K562 (cell line): ENCODE results near the gene CORO2A. TPM values are rescaled to one million over a fixed set of nuclear protein-coding genes. Genes with fewer than 3 reads are reported as not detected.

ENCODE experiments used
- ATAC-seq: fragments of 200-7000 bp; cut with Tn5 transposase; 3 replicates; pipeline ENCODE4 v1.9.1; 2020; ENCODE audit warnings: moderate library complexity
- BruUV-seq: library from RNA; stranded (reverse); fragments of 400-500 nt; replicated peaks from 2 replicates; lab custom pipeline; 2021; lab: Mats Ljungman, UMichigan
- CTCF ChIA-PET: fragments of 300-600 bp; formaldehyde crosslinking; extraction: SDS; loops from one replicate; lab custom pipeline; 2021; ENCODE audit warnings: low intra/inter-chr PET ratio; lab: Yijun Ruan, JAX
- POLR2A ChIA-PET: fragments of 300-600, 350-650 bp; sonication (Branson Sonifier 250); formaldehyde crosslinking; extraction: SDS; loops from one replicate; lab custom pipeline; 2021; ENCODE audit warnings: antibody characterized with exemption, inconsistent platforms; lab: Yijun Ruan, JAX
- DNase-seq, 4 experiments: peaks; one replicate each; pipeline versions ENCODE4 v3.0.0 to v3.0.0-alpha.2; 2011 to 2018; ENCODE audit warnings: low spot score in 3 of 4, mixed read lengths in 3 of 4; ENCODE audit errors: extremely low read depth in 1 of 4
- FAIRE-seq: peaks from 2 replicates; lab custom pipeline; 2011; peaks lifted over from hg19 to GRCh38; lab: Jason Lieb, UNC
- H2AFZ ChIP-seq: 2 replicates; pipeline ENCODE4 v1.6.0; 2011; ENCODE audit warnings: low read depth, low read length, control low read depth, inconsistent platforms
- H3K27ac ChIP-seq: fragments of 200-600 bp; 3 replicates; pipeline ENCODE4 v1.8.0; 2011; ENCODE audit warnings: low read depth, mild to moderate bottlenecking, control low read depth, inconsistent platforms, low read length, moderate library complexity, mixed read lengths; ENCODE audit errors: extremely low read depth
- H3K27me3 ChIP-seq, 2 experiments: fragments of 300-600 bp in 1 of 2; 2 replicates in 1 of 2; 3 replicates in 1 of 2; pipeline versions ENCODE4 v1.6.0 to v1.8.0; 2011; ENCODE audit warnings: inconsistent platforms in 2 of 2, low read length in 2 of 2, mild to moderate bottlenecking in 1 of 2, mixed read lengths in 1 of 2, moderate library complexity in 1 of 2; ENCODE audit not compliant: control insufficient read depth in 2 of 2, insufficient read depth in 2 of 2
- H3K36me3 ChIP-seq: fragments of 300-600 bp; 3 replicates; pipeline ENCODE4 v1.8.0; 2011; ENCODE audit warnings: mild to moderate bottlenecking, low read length, inconsistent platforms; ENCODE audit not compliant: control insufficient read depth, insufficient read depth
- H3K4me1 ChIP-seq, 2 experiments: fragments of 200-600 bp in 1 of 2; replicated peaks in 1 of 2; 2 replicates in 1 of 2; 3 replicates in 1 of 2; pipeline versions ENCODE4 v1.5.1 to v1.8.0; 2011; ENCODE audit warnings: inconsistent platforms in 2 of 2, low read length in 2 of 2, mild to moderate bottlenecking in 1 of 2, mixed read lengths in 1 of 2, moderate library complexity in 1 of 2; ENCODE audit not compliant: control insufficient read depth in 2 of 2, insufficient read depth in 2 of 2
- H3K4me2 ChIP-seq: 2 replicates; pipeline ENCODE4 v1.6.1; 2011; ENCODE audit warnings: low read length, control low read depth, inconsistent platforms, mixed read lengths; ENCODE audit not compliant: insufficient read depth
- H3K4me3 ChIP-seq: fragments of 200-600 bp; sonication (generic), shearing (Covaris generic); 2 replicates; pipeline ENCODE4 v1.5.1; 2016; ENCODE audit warnings: control low read depth, inconsistent platforms
- H3K79me2 ChIP-seq: fragments of 200-600 bp; 3 replicates; pipeline ENCODE4 v1.8.0; 2011; ENCODE audit warnings: low read length, inconsistent platforms; ENCODE audit not compliant: control insufficient read depth, insufficient read depth
- H3K9ac ChIP-seq, 2 experiments: 2 replicates each; pipeline versions ENCODE4 v1.6.0 to v1.6.1; 2011; ENCODE audit warnings: low read depth in 2 of 2, low read length in 2 of 2, control low read depth in 1 of 2, inconsistent platforms in 1 of 2, mild to moderate bottlenecking in 1 of 2, mixed read lengths in 1 of 2; ENCODE audit not compliant: insufficient read depth in 1 of 2
- H3K9me1 ChIP-seq: one replicate; pipeline ENCODE4 v1.6.0; 2011; ENCODE audit warnings: inconsistent platforms, mild to moderate bottlenecking, low read length, moderate library complexity; ENCODE audit not compliant: control insufficient read depth, insufficient read depth
- H3K9me3 ChIP-seq: replicated peaks from 2 replicates; pipeline ENCODE4 v1.5.1; 2011; ENCODE audit warnings: low read depth, low read length, inconsistent platforms; ENCODE audit not compliant: control insufficient read depth, insufficient read depth
- H4K20me1 ChIP-seq: replicated peaks from 2 replicates; pipeline ENCODE4 v1.6.1; 2011; ENCODE audit warnings: low read length, inconsistent platforms, mixed read lengths; ENCODE audit not compliant: control insufficient read depth, insufficient read depth
- KAT8 ChIP-seq: fragments of 450-650 bp; IDR thresholded peaks from 2 replicates; pipeline ENCODE4 v1.6.1; 2016; ENCODE audit warnings: low read depth, mild to moderate bottlenecking
- MTA2 ChIP-seq: fragments of 450-650 bp; IDR thresholded peaks from 2 replicates; pipeline ENCODE4 v1.6.1; 2016; ENCODE audit warnings: low read depth
- THRA ChIP-seq: fragments of 450-650 bp; IDR thresholded peaks from 2 replicates; pipeline ENCODE4 v1.6.1; 2017; ENCODE audit warnings: mild to moderate bottlenecking, moderate library complexity
- ZBTB7A ChIP-seq: IDR thresholded peaks from 2 replicates; pipeline ENCODE4 v1.6.1; 2011; ENCODE audit warnings: low read depth, mild to moderate bottlenecking, low read length, moderate library complexity, borderline replicate concordance; ENCODE audit not compliant: control insufficient read depth
- ZKSCAN3 ChIP-seq: fragments of 250-450 bp; sonication (Bioruptor Pico); IDR thresholded peaks from 2 replicates; pipeline ENCODE4 v1.4.0; 2020
- ZNF239 ChIP-seq: fragments of 250-450 bp; sonication (Bioruptor Pico); IDR thresholded peaks from 2 replicates; pipeline ENCODE4 v1.4.0; 2020; ENCODE audit warnings: mild to moderate bottlenecking
- WGBS: fragments of 100-300 bp; shearing (Covaris generic); methylation state at CpG from one replicate; pipeline ENCODE4 v1.1.6; 2016; ENCODE audit warnings: low coverage, mixed read lengths; ENCODE audit not compliant: insufficient coverage; ENCODE audit errors: missing lambda C conversion rate; 5-methylcytosine and 5-hydroxymethylcytosine counted together
- in situ Hi-C: fragments of 300-500 bp; cut with MboI; formaldehyde crosslinking; loops from 4 replicates; pipeline ENCODE4 v1.15.0; 2018; ENCODE audit warnings: inconsistent platforms, mixed read lengths
- intact Hi-C: fragments of 100-400 bp; cut with micrococcal nuclease; formaldehyde crosslinking; loops from 2 replicates; pipeline ENCODE4 v1.14.2; 2022
- polyA plus RNA-seq, 8 experiments: library from polyadenylated mRNA; depleted of rRNA in 4 of 8; stranded (reverse) in 5 of 8; unstranded in 3 of 8; fragments of >200 nt; fragmentation: Nextera tagmentation in 2 of 8; fragmentation: Illumina TruSeq in 1 of 8; extraction: Ambion mirVana in 2 of 8; extraction: Trizol in 1 of 8; gene quantifications; 2 replicates each; pipeline versions ENCODE4 v1.2.1 to v1.2.3, GENCODE V29; 2011 to 2014; ENCODE audit warnings: inconsistent platforms in 1 of 8, missing spikeins in 1 of 8
- total RNA-seq, 7 experiments: library from RNA; depleted of rRNA in 6 of 7; stranded (reverse); fragments of >200 nt in 6 of 7; fragmentation: Illumina TruSeq in 2 of 7; extraction: Trizol in 2 of 7; gene quantifications; 2 replicates each; pipeline versions ENCODE4 v1.2.1 to v1.2.3, GENCODE V29; 2011 to 2021; ENCODE audit warnings: low replicate concordance in 1 of 7
- TF ChIP-seq, protein P1 (sequence below): fragments of 250-450 bp; sonication (Bioruptor Pico); IDR thresholded peaks from 2 replicates; pipeline ENCODE4 v1.8.0; 2021; ENCODE audit warnings: moderate library complexity, mild to moderate bottlenecking, inconsistent platforms
- TF ChIP-seq, protein P2 (sequence below): fragments of 450-650 bp; IDR thresholded peaks from 2 replicates; pipeline ENCODE4 v1.6.1; 2016; ENCODE audit warnings: low read depth
- TF ChIP-seq, protein P3 (sequence below), 2 experiments: fragments of 250-450 bp in 1 of 2; fragments of 450-650 bp in 1 of 2; sonication (Bioruptor Pico) in 1 of 2; IDR thresholded peaks; 2 replicates each; pipeline versions ENCODE4 v1.6.1 to v1.8.0; 2016 to 2021; ENCODE audit warnings: mild to moderate bottlenecking in 2 of 2, moderate library complexity in 2 of 2, missing compliant biosample characterization in 1 of 2, missing genetic modification characterization in 1 of 2

CORO2A gene
- total and polyA plus RNA-seq, 9 of the 15 experiments (the other 6 are each of a cell fraction or from before 2014, with no cell fraction given): 9.5 to 26.6 (median 18.0) TPM

DNA sequence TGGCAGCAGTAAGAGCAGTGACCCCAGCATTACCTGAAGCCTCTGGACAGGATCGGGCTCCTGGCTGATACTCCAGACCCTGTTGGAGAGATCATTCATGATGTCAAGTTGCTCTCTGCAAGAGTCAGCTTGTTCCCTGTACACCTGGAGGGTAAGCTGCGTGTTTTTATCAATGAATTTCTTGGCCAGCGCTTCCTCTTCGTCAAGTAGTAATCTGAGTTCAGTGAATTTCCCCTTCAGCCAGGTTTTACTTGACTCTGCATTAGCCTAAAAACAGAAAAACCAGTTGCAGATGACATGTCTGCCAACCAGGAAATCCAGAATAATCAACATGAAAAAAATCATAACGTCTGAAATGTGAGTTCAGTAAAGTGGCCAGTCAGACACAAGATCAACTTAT is 92.5 kb downstream of the CORO2A start (continued):
- TF ChIP-seq, protein P1, sequence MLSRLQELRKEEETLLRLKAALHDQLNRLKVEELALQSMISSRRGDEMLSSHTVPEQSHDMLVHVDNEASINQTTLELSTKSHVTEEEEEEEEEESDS (CRISPR knock-in tag): no peak

- H3K9me3 ChIP-seq: no peaks in the 10 kb centered on the region
- TF ChIP-seq MTA2 (no peak), ZKSCAN3 (no peak), KAT8 (no peak), ZNF239 (no peak), THRA (no peak), ZBTB7A (no peak)
- TF ChIP-seq, protein P2, sequence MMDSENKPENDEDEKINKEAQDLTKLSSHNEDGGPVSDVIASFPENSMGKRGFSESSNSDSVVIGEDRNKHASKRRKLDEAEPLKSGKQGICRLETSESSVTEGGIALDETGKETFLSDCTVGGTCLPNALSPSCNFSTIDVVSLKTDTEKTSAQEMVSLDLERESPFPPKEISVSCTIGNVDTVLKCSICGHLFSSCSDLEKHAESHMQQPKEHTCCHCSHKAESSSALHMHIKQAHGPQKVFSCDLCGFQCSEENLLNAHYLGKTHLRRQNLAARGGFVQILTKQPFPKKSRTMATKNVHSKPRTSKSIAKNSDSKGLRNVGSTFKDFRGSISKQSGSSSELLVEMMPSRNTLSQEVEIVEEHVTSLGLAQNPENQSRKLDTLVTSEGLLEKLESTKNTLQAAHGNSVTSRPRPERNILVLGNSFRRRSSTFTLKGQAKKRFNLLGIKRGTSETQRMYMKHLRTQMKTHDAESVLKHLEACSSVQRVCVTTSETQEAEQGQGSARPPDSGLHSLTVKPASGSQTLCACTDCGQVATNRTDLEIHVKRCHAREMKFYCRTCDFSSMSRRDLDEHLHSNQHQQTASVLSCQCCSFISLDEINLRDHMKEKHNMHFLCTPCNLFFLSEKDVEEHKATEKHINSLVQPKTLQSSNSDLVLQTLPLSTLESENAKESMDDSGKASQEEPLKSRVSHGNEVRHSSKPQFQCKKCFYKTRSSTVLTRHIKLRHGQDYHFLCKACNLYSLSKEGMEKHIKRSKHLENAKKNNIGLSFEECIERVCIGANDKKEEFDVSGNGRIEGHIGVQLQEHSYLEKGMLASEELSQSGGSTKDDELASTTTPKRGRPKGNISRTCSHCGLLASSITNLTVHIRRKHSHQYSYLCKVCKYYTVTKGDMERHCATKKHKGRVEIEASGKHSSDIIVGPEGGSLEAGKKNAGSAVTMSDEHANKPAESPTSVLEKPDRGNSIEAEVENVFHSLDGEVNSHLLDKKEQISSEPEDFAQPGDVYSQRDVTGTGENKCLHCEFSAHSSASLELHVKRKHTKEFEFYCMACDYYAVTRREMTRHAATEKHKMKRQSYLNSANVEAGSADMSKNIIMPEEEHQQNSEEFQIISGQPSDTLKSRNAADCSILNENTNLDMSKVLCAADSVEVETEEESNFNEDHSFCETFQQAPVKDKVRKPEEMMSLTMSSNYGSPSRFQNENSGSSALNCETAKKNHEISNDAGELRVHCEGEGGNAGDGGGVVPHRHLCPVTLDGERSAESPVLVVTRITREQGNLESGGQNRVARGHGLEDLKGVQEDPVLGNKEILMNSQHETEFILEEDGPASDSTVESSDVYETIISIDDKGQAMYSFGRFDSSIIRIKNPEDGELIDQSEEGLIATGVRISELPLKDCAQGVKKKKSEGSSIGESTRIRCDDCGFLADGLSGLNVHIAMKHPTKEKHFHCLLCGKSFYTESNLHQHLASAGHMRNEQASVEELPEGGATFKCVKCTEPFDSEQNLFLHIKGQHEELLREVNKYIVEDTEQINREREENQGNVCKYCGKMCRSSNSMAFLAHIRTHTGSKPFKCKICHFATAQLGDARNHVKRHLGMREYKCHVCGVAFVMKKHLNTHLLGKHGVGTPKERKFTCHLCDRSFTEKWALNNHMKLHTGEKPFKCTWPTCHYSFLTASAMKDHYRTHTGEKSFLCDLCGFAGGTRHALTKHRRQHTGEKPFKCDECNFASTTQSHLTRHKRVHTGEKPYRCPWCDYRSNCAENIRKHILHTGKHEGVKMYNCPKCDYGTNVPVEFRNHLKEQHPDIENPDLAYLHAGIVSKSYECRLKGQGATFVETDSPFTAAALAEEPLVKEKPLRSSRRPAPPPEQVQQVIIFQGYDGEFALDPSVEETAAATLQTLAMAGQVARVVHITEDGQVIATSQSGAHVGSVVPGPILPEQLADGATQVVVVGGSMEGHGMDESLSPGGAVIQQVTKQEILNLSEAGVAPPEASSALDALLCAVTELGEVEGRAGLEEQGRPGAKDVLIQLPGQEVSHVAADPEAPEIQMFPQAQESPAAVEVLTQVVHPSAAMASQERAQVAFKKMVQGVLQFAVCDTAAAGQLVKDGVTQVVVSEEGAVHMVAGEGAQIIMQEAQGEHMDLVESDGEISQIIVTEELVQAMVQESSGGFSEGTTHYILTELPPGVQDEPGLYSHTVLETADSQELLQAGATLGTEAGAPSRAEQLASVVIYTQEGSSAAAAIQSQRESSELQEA: no peak
- TF ChIP-seq, protein P3, sequence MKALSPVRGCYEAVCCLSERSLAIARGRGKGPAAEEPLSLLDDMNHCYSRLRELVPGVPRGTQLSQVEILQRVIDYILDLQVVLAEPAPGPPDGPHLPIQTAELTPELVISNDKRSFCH (CRISPR knock-in tag; IDR thresholded peaks at IDR 0.05): no peak
- TF ChIP-seq, protein P3 (tag; IDR thresholded peaks at IDR 0.05): no peak
- TF ChIP-seq, all 486 proteins: peak for 0
- ChIA-PET CTCF (no interaction called here), POLR2A (interaction anchor here (0.6 kb wide), 1 partner anchor 9 kb away, joined by 3 read pairs; no protein-coding TSS in a partner anchor)
- BruUV-seq: no TSS peak
- H3K9me1 ChIP-seq: no peaks in the 10 kb centered on the region
- H3K9ac ChIP-seq: no peak overlapping the region
- no peaks in the 10 kb centered on the region; a peak in 1 of 5 replicates for H3K4me1 ChIP-seq
- no peak overlapping the region for H3K27ac ChIP-seq
- H4K20me1 ChIP-seq: no peaks in the 10 kb centered on the region
- 100% methylated on average over 2 of the region's 2 CpGs for WGBS
- peaks cover 69% of the 10 kb centered on the region for H3K36me3 ChIP-seq
- H3K79me2 ChIP-seq: no peaks in the 10 kb centered on the region
- ATAC-seq: no peak
- in situ Hi-C loops (no loop called here), intact Hi-C loops (no loop called here)
- H3K4me3 ChIP-seq: no peak overlapping the region
- DNase-seq: no peak
- H2AFZ ChIP-seq: no peak overlapping the region
- FAIRE-seq: no peak
- H3K4me2 ChIP-seq: no peak overlapping the region
- no peaks in the 10 kb centered on the region for H3K27me3 ChIP-seq
Measured at GRCh38 chr9:98099346-98099745, 93.1 kb downstream of the CORO2A start.
